ENCODE results near the gene FBXL17. TPM values are rescaled to one million over a fixed set of nuclear protein-coding genes. Genes with fewer than 3 reads are reported as not detected.

The FBXL17 gene
- total and polyA plus RNA-seq, 2 of the 13 experiments (the other 11 are each of a cell fraction or from before 2014, with no cell fraction given) = 3.0 to 7.9 TPM

DNA sequence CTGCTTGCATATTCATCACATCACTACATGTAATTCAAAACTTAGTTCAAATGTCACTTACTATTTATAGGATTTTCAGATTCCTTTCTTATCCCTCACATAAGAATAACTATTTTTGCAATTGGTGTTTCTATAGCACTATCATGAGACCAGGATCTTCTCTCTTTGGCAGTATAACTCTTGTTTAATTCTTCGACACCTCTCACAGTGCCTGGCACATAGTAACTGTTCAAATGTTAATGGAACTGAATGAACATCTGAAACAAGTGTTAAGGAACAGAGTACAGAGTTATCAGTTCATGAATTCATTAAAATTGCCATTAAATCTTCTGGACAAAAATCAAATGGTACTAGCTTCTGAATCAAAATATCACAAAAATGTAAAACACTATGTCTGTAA lies 40.0 kb downstream of the FBXL17 start:
- TF ChIP-seq GLI4 (CRISPR knock-in tag; IDR thresholded peaks at IDR 0.05; ENCODE audit: borderline replicate concordance) (no peak), MBD4 (IDR thresholded peaks at IDR 0.05; ENCODE audit: borderline replicate concordance, low read length) (no peak), TBX3 (IDR thresholded peaks at IDR 0.05; ENCODE audit: borderline replicate concordance) (no peak), SRSF1 (optimal IDR thresholded peaks at IDR 0.05; ENCODE audit: low read depth, low read length) (no peak), ZFP91 (CRISPR knock-in tag; IDR thresholded peaks at IDR 0.05; ENCODE audit: borderline replicate concordance) (no peak), ZUFSP (CRISPR knock-in tag; IDR thresholded peaks at IDR 0.05; ENCODE audit: borderline replicate concordance) (no peak), ZNF816 (CRISPR knock-in tag; IDR thresholded peaks at IDR 0.05; ENCODE audit: borderline replicate concordance) (no peak), MYNN (CRISPR knock-in tag; IDR thresholded peaks at IDR 0.05; ENCODE audit: low read depth) (no peak), TOPORS (CRISPR knock-in tag; IDR thresholded peaks at IDR 0.05) (no peak), CREM (IDR thresholded peaks at IDR 0.05) (no peak), CREM (CRISPR knock-in tag; IDR thresholded peaks at IDR 0.05) (no peak), HDAC1 (CRISPR knock-in tag; IDR thresholded peaks at IDR 0.05) (no peak)
- TF ChIP-seq, protein P1, sequence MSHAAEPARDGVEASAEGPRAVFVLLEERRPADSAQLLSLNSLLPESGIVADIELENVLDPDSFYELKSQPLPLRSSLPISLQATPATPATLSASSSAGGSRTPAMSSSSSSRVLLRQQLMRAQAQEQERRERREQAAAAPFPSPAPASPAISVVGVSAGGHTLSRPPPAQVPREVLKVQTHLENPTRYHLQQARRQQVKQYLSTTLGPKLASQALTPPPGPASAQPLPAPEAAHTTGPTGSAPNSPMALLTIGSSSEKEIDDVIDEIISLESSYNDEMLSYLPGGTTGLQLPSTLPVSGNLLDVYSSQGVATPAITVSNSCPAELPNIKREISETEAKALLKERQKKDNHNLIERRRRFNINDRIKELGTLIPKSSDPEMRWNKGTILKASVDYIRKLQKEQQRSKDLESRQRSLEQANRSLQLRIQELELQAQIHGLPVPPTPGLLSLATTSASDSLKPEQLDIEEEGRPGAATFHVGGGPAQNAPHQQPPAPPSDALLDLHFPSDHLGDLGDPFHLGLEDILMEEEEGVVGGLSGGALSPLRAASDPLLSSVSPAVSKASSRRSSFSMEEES (CRISPR knock-in tag; IDR thresholded peaks at IDR 0.05) = no peak
- TF ChIP-seq, protein P2, sequence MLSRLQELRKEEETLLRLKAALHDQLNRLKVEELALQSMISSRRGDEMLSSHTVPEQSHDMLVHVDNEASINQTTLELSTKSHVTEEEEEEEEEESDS (CRISPR knock-in tag; IDR thresholded peaks at IDR 0.05; ENCODE audit: borderline replicate concordance) = no peak
- 91% methylated on average over 1 of the region's 1 CpG for WGBS (ENCODE audit: low lambda C conversion rate)
- Histone ChIP-seq H3K9me3 (ENCODE audit: low read length) (no peaks in the 10 kb centered on the region), H3K4me2 (ENCODE audit: low read depth, low read length) (no peak overlapping the region), H3K4me3 (replicated peaks in 1 of 3; ENCODE audit: insufficient read depth in 1 of 3, low read depth in 2 of 3, low read length in 3 of 3) (no peak overlapping the region), H4K20me1 (ENCODE audit: insufficient read depth, low read length) (no peaks in the 10 kb centered on the region), H3K9ac (ENCODE audit: insufficient read depth, low read depth, low read length) (no peak overlapping the region), H3K27me3 (ENCODE audit: control insufficient read depth in 1 of 2, insufficient read depth in 2 of 2, low read length in 2 of 2) (no peaks in the 10 kb centered on the region), H2AFZ (ENCODE audit: low read length) (no peak overlapping the region), H3K79me2 (ENCODE audit: insufficient read depth, low read length) (no peaks in the 10 kb centered on the region), H3K27ac (ENCODE audit: extremely low read length, insufficient read depth, low read length) (no peak overlapping the region), H3K36me3 (replicated peaks in 1 of 2; ENCODE audit: control insufficient read depth in 1 of 2, insufficient read depth in 2 of 2, low read length in 2 of 2) (no peaks in the 10 kb centered on the region), H3K4me1 (ENCODE audit: insufficient read depth, low read length) (no peaks in the 10 kb centered on the region)
- FAIRE-seq = no peak
- in situ Hi-C loops (cut with HindIII; ENCODE audit: extremely low pct_ligation_motif_present, low pct_unique_long_range_greater_than_20kb) (loop anchor here (5.0 kb wide), 1 partner anchor 75 kb away; no protein-coding TSS in a partner anchor), intact Hi-C loops (cut with micrococcal nuclease; ENCODE audit: unreplicated experiment) (loop anchor here (10.0 kb wide), 1 partner anchor 667 kb away; the partner anchor contains the start of gene EFNA5)
- BruUV-seq (replicated peaks) = no TSS peak
- ATAC-seq = no peak
- DNase-seq (ENCODE audit: low spot score) = no peak
- CTCF ChIA-PET (ENCODE audit: low intra/inter-chr PET ratio, low total read pairs) = no interaction called here
- POLR2A ChIA-PET = no interaction called here
